HEK293 (cell line): ENCODE results near the gene ITGA11.

Source experiments
- FEZF1 ChIP-seq: fragments of 450-650 bp; formaldehyde crosslinking; IDR thresholded peaks from 2 replicates; pipeline ENCODE4 v1.5.1; 2016; ENCODE audit warnings: missing biosample characterization, missing genetic modification characterization
- GLI4 ChIP-seq: fragments of 450-650 bp; formaldehyde crosslinking; IDR thresholded peaks from 2 replicates; pipeline ENCODE4 v1.5.1; 2016; ENCODE audit warnings: missing biosample characterization, missing genetic modification characterization
- GLIS2 ChIP-seq: fragments of 450-650 bp; formaldehyde crosslinking; IDR thresholded peaks from 2 replicates; pipeline ENCODE4 v1.5.1; 2016; ENCODE audit warnings: missing biosample characterization, missing genetic modification characterization
- REPIN1 ChIP-seq: fragments of 450-650 bp; formaldehyde crosslinking; IDR thresholded peaks from 2 replicates; pipeline ENCODE4 v1.5.1; 2017; ENCODE audit warnings: missing biosample characterization, missing genetic modification characterization, low read depth
- WT1 ChIP-seq: fragments of 450-650 bp; formaldehyde crosslinking; IDR thresholded peaks from 2 replicates; pipeline ENCODE4 v1.5.1; 2016; ENCODE audit warnings: missing biosample characterization, missing genetic modification characterization
- ZBTB17 ChIP-seq: fragments of 450-650 bp; formaldehyde crosslinking; IDR thresholded peaks from 2 replicates; pipeline ENCODE4 v1.5.1; 2016; ENCODE audit warnings: missing biosample characterization, missing genetic modification characterization
- ZBTB21 ChIP-seq: fragments of 450-650 bp; formaldehyde crosslinking; IDR thresholded peaks from 2 replicates; pipeline ENCODE4 v1.5.1; 2017; ENCODE audit warnings: missing biosample characterization, missing genetic modification characterization
- ZBTB48 ChIP-seq: fragments of 450-650 bp; formaldehyde crosslinking; IDR thresholded peaks from 2 replicates; pipeline ENCODE4 v1.5.1; 2016; ENCODE audit warnings: missing biosample characterization, missing genetic modification characterization
- ZFHX2 ChIP-seq: fragments of 450-650 bp; formaldehyde crosslinking; conservative IDR thresholded peaks from 2 replicates; pipeline ENCODE4 v1.5.1; 2016; ENCODE audit warnings: missing biosample characterization, missing genetic modification characterization
- ZFP3 ChIP-seq: fragments of 450-650 bp; formaldehyde crosslinking; IDR thresholded peaks from 2 replicates; pipeline ENCODE4 v1.5.1; 2016; ENCODE audit warnings: low read depth, missing biosample characterization, missing genetic modification characterization
- ZIC2 ChIP-seq: fragments of 450-650 bp; formaldehyde crosslinking; IDR thresholded peaks from 2 replicates; pipeline ENCODE4 v1.5.1; 2016; ENCODE audit warnings: missing biosample characterization, missing genetic modification characterization
- ZNF114 ChIP-seq: fragments of 450-650 bp; formaldehyde crosslinking; IDR thresholded peaks from 2 replicates; pipeline ENCODE4 v1.5.0; 2017; ENCODE audit warnings: missing biosample characterization, missing genetic modification characterization
- ZNF132 ChIP-seq: fragments of 450-650 bp; formaldehyde crosslinking; IDR thresholded peaks from 2 replicates; pipeline ENCODE4 v1.5.1; 2017; ENCODE audit warnings: missing biosample characterization, missing genetic modification characterization, borderline replicate concordance
- ZNF221 ChIP-seq: fragments of 450-650 bp; formaldehyde crosslinking; IDR thresholded peaks from 2 replicates; pipeline ENCODE4 v1.5.1; 2017; ENCODE audit warnings: missing biosample characterization, missing genetic modification characterization, borderline replicate concordance
- ZNF266 ChIP-seq: fragments of 450-650 bp; formaldehyde crosslinking; IDR thresholded peaks from 2 replicates; pipeline ENCODE4 v1.5.1; 2016; ENCODE audit warnings: missing biosample characterization, missing genetic modification characterization, low read depth
- ZNF280D ChIP-seq: fragments of 450-650 bp; formaldehyde crosslinking; IDR thresholded peaks from 2 replicates; pipeline ENCODE4 v1.5.1; 2016; ENCODE audit warnings: missing biosample characterization, missing genetic modification characterization
- ZNF311 ChIP-seq: fragments of 450-650 bp; formaldehyde crosslinking; IDR thresholded peaks from 2 replicates; pipeline ENCODE4 v1.5.1; 2017; ENCODE audit warnings: missing biosample characterization, missing genetic modification characterization, borderline replicate concordance
- ZNF366 ChIP-seq: fragments of 450-650 bp; formaldehyde crosslinking; conservative IDR thresholded peaks from 2 replicates; pipeline ENCODE4 v1.5.1; 2016; ENCODE audit warnings: missing biosample characterization, missing genetic modification characterization
- ZNF394 ChIP-seq: fragments of 450-650 bp; formaldehyde crosslinking; IDR thresholded peaks from 2 replicates; pipeline ENCODE4 v1.5.1; 2016; ENCODE audit warnings: missing biosample characterization, missing genetic modification characterization, mild to moderate bottlenecking, moderate library complexity, borderline replicate concordance
- ZNF473 ChIP-seq: fragments of 450-650 bp; formaldehyde crosslinking; IDR thresholded peaks from 2 replicates; pipeline ENCODE4 v1.5.1; 2017; ENCODE audit warnings: missing biosample characterization, missing genetic modification characterization
- ZNF48 ChIP-seq: fragments of 450-650 bp; formaldehyde crosslinking; IDR thresholded peaks from 2 replicates; pipeline ENCODE4 v1.5.1; 2016; ENCODE audit warnings: missing biosample characterization, missing genetic modification characterization
- ZNF514 ChIP-seq: fragments of 450-650 bp; formaldehyde crosslinking; IDR thresholded peaks from 2 replicates; pipeline ENCODE4 v1.5.1; 2016; ENCODE audit warnings: missing biosample characterization, missing genetic modification characterization
- ZNF529 ChIP-seq: fragments of 450-650 bp; formaldehyde crosslinking; IDR thresholded peaks from 2 replicates; pipeline ENCODE4 v1.5.1; 2017; ENCODE audit warnings: missing genetic modification characterization, missing biosample characterization; ENCODE audit not compliant: insufficient replicate concordance
- ZNF561 ChIP-seq: fragments of 450-650 bp; IDR thresholded peaks from 2 replicates; pipeline ENCODE4 v1.5.1; 2018; ENCODE audit warnings: missing biosample characterization, missing genetic modification characterization, borderline replicate concordance
- ZNF610 ChIP-seq: fragments of 450-650 bp; formaldehyde crosslinking; IDR thresholded peaks from 2 replicates; pipeline ENCODE4 v1.5.1; 2016; ENCODE audit warnings: missing biosample characterization, missing genetic modification characterization, borderline replicate concordance
- ZNF654 ChIP-seq: fragments of 450-650 bp; formaldehyde crosslinking; IDR thresholded peaks from 2 replicates; pipeline ENCODE4 v1.5.1; 2016; ENCODE audit warnings: low read depth, missing biosample characterization, missing genetic modification characterization
- ZNF747 ChIP-seq: fragments of 450-650 bp; formaldehyde crosslinking; IDR thresholded peaks from 2 replicates; pipeline ENCODE4 v1.5.1; 2016; ENCODE audit warnings: missing biosample characterization, missing genetic modification characterization
- ZNF776 ChIP-seq: fragments of 450-650 bp; formaldehyde crosslinking; IDR thresholded peaks from 2 replicates; pipeline ENCODE4 v1.5.0; 2017; ENCODE audit warnings: missing biosample characterization, missing genetic modification characterization, borderline replicate concordance
- ZNF785 ChIP-seq: fragments of 450-650 bp; formaldehyde crosslinking; IDR thresholded peaks from 2 replicates; pipeline ENCODE4 v1.5.1; 2016; ENCODE audit warnings: missing biosample characterization, missing genetic modification characterization
- ZNF792 ChIP-seq: fragments of 450-650 bp; formaldehyde crosslinking; IDR thresholded peaks from 2 replicates; pipeline ENCODE4 v1.5.1; 2016; ENCODE audit warnings: missing biosample characterization, missing genetic modification characterization
- TF ChIP-seq, protein P1 (sequence below): fragments of 450-650 bp; formaldehyde crosslinking; IDR thresholded peaks from 2 replicates; pipeline ENCODE4 v1.5.1; 2016; ENCODE audit warnings: missing biosample characterization, missing genetic modification characterization
- TF ChIP-seq, protein P2 (sequence below): fragments of 450-650 bp; formaldehyde crosslinking; IDR thresholded peaks from 2 replicates; pipeline ENCODE4 v1.5.0; 2017; ENCODE audit warnings: missing biosample characterization, missing genetic modification characterization, borderline replicate concordance

Gene ITGA11

DNA sequence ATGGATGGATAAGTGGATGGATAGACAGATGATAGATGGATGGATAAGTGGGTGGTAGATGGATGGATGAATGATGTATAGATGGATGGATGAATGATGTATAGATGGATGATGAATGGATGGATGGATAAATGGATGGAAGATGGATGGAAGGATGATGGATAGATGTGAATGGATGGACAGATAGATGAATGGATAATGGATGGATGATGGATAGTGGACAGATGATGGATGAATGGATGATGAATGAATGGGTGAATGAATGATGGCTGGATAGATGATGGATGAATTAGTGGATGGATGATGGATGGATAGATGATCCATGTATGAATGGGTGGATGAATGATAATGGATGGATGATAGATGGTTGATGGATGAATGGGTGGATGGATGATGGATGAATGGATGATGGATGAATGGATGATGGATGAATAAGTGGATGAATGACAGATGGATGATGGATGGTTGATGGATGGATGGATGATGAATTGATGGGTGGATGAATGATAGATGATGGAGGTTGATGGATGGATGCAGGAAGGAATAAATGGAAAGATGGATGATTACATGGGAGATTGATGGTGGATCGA, 69.3 kb downstream of the ITGA11 start (continued):
- no peak for TF ChIP-seq REPIN1 (tag by site-specific recombination)
- TF ChIP-seq ZNF473 (tag by site-specific recombination), result peak; percentile 28; the same call in 1 of the 2 replicates
- no peak for TF ChIP-seq ZNF654 (tag by site-specific recombination)
- no peak for TF ChIP-seq ZIC2 (tag by site-specific recombination)
- peak; percentile 66; the same call in 1 of the 2 replicates for TF ChIP-seq ZNF114 (tag by site-specific recombination)
- TF ChIP-seq, protein P1, sequence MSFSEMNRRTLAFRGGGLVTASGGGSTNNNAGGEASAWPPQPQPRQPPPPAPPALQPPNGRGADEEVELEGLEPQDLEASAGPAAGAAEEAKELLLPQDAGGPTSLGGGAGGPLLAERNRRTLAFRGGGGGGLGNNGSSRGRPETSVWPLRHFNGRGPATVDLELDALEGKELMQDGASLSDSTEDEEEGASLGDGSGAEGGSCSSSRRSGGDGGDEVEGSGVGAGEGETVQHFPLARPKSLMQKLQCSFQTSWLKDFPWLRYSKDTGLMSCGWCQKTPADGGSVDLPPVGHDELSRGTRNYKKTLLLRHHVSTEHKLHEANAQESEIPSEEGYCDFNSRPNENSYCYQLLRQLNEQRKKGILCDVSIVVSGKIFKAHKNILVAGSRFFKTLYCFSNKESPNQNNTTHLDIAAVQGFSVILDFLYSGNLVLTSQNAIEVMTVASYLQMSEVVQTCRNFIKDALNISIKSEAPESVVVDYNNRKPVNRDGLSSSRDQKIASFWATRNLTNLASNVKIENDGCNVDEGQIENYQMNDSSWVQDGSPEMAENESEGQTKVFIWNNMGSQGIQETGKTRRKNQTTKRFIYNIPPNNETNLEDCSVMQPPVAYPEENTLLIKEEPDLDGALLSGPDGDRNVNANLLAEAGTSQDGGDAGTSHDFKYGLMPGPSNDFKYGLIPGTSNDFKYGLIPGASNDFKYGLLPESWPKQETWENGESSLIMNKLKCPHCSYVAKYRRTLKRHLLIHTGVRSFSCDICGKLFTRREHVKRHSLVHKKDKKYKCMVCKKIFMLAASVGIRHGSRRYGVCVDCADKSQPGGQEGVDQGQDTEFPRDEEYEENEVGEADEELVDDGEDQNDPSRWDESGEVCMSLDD (tag by site-specific recombination), result no peak
- peak; percentile 24; the same call in 1 of the 2 replicates for TF ChIP-seq ZBTB48 (tag by site-specific recombination)
- no peak for TF ChIP-seq ZNF280D (tag by site-specific recombination)
- TF ChIP-seq ZNF610 (tag by site-specific recombination), result no peak
- TF ChIP-seq ZNF747 (tag by site-specific recombination), result 0 out of 2 replicates have a peak, but pooled peaks have one; percentile 45
- TF ChIP-seq GLIS2 (tag by site-specific recombination), result no peak
- no peak for TF ChIP-seq ZFHX2
- TF ChIP-seq ZNF266 (tag by site-specific recombination), result 0 out of 2 replicates have a peak, but pooled peaks have one; percentile 2
- peak; percentile 99 for TF ChIP-seq ZNF366
- TF ChIP-seq ZNF132, result no peak
- TF ChIP-seq ZNF311 (tag by site-specific recombination), result no peak
- TF ChIP-seq ZFP3, result no peak
- peak; percentile 19; the same call in 1 of the 2 replicates for TF ChIP-seq ZNF785 (tag by site-specific recombination)
- no peak for TF ChIP-seq ZNF792 (tag by site-specific recombination)
- peak; percentile 99 for TF ChIP-seq ZBTB17
- no peak for TF ChIP-seq ZNF561 (tag by site-specific recombination)
- no peak for TF ChIP-seq ZNF221 (tag by site-specific recombination)
- TF ChIP-seq ZNF48 (tag by site-specific recombination), result no peak
- no peak for TF ChIP-seq GLI4 (tag by site-specific recombination)
- no peak for TF ChIP-seq ZNF394 (tag by site-specific recombination)
- TF ChIP-seq FEZF1 (tag by site-specific recombination), result no peak
- no peak for TF ChIP-seq ZNF514 (tag by site-specific recombination)
- no peak for TF ChIP-seq ZNF529 (tag by site-specific recombination)
- TF ChIP-seq ZBTB21 (tag by site-specific recombination), result no peak
- peak; percentile 88; the same call in 1 of the 2 replicates for TF ChIP-seq ZNF776 (tag by site-specific recombination)
- TF ChIP-seq WT1 (tag by site-specific recombination), result no peak
- TF ChIP-seq, protein P2, sequence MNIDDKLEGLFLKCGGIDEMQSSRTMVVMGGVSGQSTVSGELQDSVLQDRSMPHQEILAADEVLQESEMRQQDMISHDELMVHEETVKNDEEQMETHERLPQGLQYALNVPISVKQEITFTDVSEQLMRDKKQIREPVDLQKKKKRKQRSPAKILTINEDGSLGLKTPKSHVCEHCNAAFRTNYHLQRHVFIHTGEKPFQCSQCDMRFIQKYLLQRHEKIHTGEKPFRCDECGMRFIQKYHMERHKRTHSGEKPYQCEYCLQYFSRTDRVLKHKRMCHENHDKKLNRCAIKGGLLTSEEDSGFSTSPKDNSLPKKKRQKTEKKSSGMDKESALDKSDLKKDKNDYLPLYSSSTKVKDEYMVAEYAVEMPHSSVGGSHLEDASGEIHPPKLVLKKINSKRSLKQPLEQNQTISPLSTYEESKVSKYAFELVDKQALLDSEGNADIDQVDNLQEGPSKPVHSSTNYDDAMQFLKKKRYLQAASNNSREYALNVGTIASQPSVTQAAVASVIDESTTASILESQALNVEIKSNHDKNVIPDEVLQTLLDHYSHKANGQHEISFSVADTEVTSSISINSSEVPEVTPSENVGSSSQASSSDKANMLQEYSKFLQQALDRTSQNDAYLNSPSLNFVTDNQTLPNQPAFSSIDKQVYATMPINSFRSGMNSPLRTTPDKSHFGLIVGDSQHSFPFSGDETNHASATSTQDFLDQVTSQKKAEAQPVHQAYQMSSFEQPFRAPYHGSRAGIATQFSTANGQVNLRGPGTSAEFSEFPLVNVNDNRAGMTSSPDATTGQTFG (tag by site-specific recombination), result 0 out of 2 replicates have a peak, but pooled peaks have one; percentile 19
